HepG2 (cell line): Measurements from ENCODE around the gene NXPH1. TPM values are rescaled to one million over a fixed set of nuclear protein-coding genes. Genes with fewer than 3 reads are reported as not detected.
A peak's percentile ranks its signal among the peaks of the same experiment; 100 is the strongest.

Experiments used
- ARID2 ChIP-seq: sonication (generic); formaldehyde crosslinking; IDR thresholded peaks from 2 replicates; pipeline ENCODE4 v1.8.1; 2022; ENCODE audit warnings: mild to moderate bottlenecking, missing genetic modification reagents, borderline replicate concordance
- CBX2 ChIP-seq, 2 experiments: fragments of 200-600 bp in 1 of 2; sonication (generic); formaldehyde crosslinking in 1 of 2; IDR thresholded peaks; 2 replicates each; pipeline versions ENCODE4 v1.7.0 to v1.8.1; 2018 to 2022; ENCODE audit warnings: low read depth in 2 of 2, low read length in 1 of 2, mild to moderate bottlenecking in 1 of 2, missing genetic modification reagents in 1 of 2
- CEBPB ChIP-seq: IDR thresholded peaks from 2 replicates; pipeline ENCODE4 v1.6.1; 2011; ENCODE audit warnings: low read depth, low read length, improper control_type of control experiment, borderline replicate concordance
- HNRNPL ChIP-seq: fragments of 200-400 bp; formaldehyde crosslinking; IDR thresholded peaks from 2 replicates; pipeline ENCODE4 v1.6.1; 2017; ENCODE audit warnings: mild to moderate bottlenecking, low read depth, low read length
- HOXD1 ChIP-seq: sonication (generic); formaldehyde crosslinking; IDR thresholded peaks from 2 replicates; pipeline ENCODE4 v1.5.0; 2020; ENCODE audit warnings: missing genetic modification reagents
- IKZF5 ChIP-seq: IDR thresholded peaks from 2 replicates; pipeline ENCODE4 v1.6.1; 2018; ENCODE audit warnings: missing genetic modification reagents, mild to moderate bottlenecking, missing compliant biosample characterization
- NBN ChIP-seq: fragments of 450-650 bp; conservative IDR thresholded peaks from 2 replicates; pipeline ENCODE4 v1.6.1; 2017
- NFE2 ChIP-seq: sonication (generic); formaldehyde crosslinking; IDR thresholded peaks from 2 replicates; pipeline ENCODE4 v1.4.0; 2020; ENCODE audit warnings: missing genetic modification reagents
- NONO ChIP-seq, 2 experiments: fragments of 450-650 bp in 1 of 2; sonication (generic) in 1 of 2; formaldehyde crosslinking in 1 of 2; IDR thresholded peaks in 1 of 2; conservative IDR thresholded peaks in 1 of 2; 2 replicates each; pipeline versions ENCODE4 v1.6.1 to v1.8.0; 2017 to 2022; ENCODE audit warnings: mild to moderate bottlenecking in 1 of 2, missing genetic modification reagents in 1 of 2, moderate library complexity in 1 of 2
- POGK ChIP-seq: sonication (generic); formaldehyde crosslinking; conservative IDR thresholded peaks from 2 replicates; pipeline ENCODE4 v1.8.0; 2022; ENCODE audit warnings: mild to moderate bottlenecking, moderate library complexity, missing genetic modification reagents
- POGZ ChIP-seq: sonication (generic); formaldehyde crosslinking; IDR thresholded peaks from 2 replicates; pipeline ENCODE4 v1.4.0; 2020; ENCODE audit warnings: mild to moderate bottlenecking, missing genetic modification reagents
- PRDM15 ChIP-seq: sonication (generic); formaldehyde crosslinking; IDR thresholded peaks from 2 replicates; pipeline ENCODE4 v1.4.0; 2020; ENCODE audit warnings: missing genetic modification reagents
- RBM22 ChIP-seq: fragments of 200-400 bp; formaldehyde crosslinking; optimal IDR thresholded peaks from 2 replicates; pipeline ENCODE3; 2017; ENCODE audit warnings: mild to moderate bottlenecking, low read length, moderate library complexity
- SALL2 ChIP-seq: sonication (generic); formaldehyde crosslinking; IDR thresholded peaks from 2 replicates; pipeline ENCODE4 v1.8.1; 2023; ENCODE audit warnings: mild to moderate bottlenecking, missing genetic modification reagents, inconsistent platforms
- SKI ChIP-seq: fragments of 450-650 bp; IDR thresholded peaks from one replicate; pipeline ENCODE4 v1.6.1; 2018; ENCODE audit warnings: mild to moderate bottlenecking; ENCODE audit not compliant: partially characterized antibody
- STAG1 ChIP-seq: sonication (generic); formaldehyde crosslinking; IDR thresholded peaks from 2 replicates; pipeline ENCODE4 v1.4.0; 2020; ENCODE audit warnings: missing genetic modification reagents
- ZBTB44 ChIP-seq: sonication (generic); formaldehyde crosslinking; IDR thresholded peaks from 2 replicates; pipeline ENCODE4 v1.4.0; 2020; ENCODE audit warnings: missing genetic modification reagents
- ZFP41 ChIP-seq: sonication (generic); formaldehyde crosslinking; IDR thresholded peaks from 2 replicates; pipeline ENCODE4 v1.4.0; 2020; ENCODE audit warnings: mild to moderate bottlenecking, missing genetic modification reagents, borderline replicate concordance
- ZGPAT ChIP-seq: IDR thresholded peaks from 2 replicates; pipeline ENCODE4 v1.6.1; 2016; ENCODE audit warnings: mild to moderate bottlenecking
- polyA plus RNA-seq, 8 experiments: library from polyadenylated mRNA; depleted of rRNA in 3 of 8; stranded (reverse) in 7 of 8; unstranded in 1 of 8; fragments of >200 nt; fragmentation: Illumina TruSeq in 4 of 8; extraction: Trizol in 4 of 8; gene quantifications; 2 replicates each; pipeline versions ENCODE4 v1.2.1 to v1.2.3, GENCODE V29; 2011 to 2016; ENCODE audit warnings: low read depth in 4 of 8, missing spikeins in 1 of 8, mixed read lengths in 1 of 8; ENCODE audit not compliant: insufficient read depth in 1 of 8
- total RNA-seq, 5 experiments: library from RNA; depleted of rRNA; stranded (reverse); fragments of >200 nt; fragmentation: Illumina TruSeq; extraction: Trizol; gene quantifications; 2 replicates each; pipeline ENCODE4 v1.2.3, GENCODE V29; 2016; ENCODE audit warnings: low read depth in 1 of 5

Gene NXPH1
- total and polyA plus RNA-seq, 2 of the 13 experiments (the other 11 are each of a cell fraction or from before 2014, with no cell fraction given): not detected

- TF ChIP-seq ZGPAT (CRISPR knock-in tag): no peak
- peak; percentile 55 for TF ChIP-seq SKI
- no peak for TF ChIP-seq ARID2
- no peak for TF ChIP-seq ZBTB44 (CRISPR knock-in tag)
- TF ChIP-seq NBN: no peak
- TF ChIP-seq IKZF5 (CRISPR knock-in tag): peak; percentile 33; the same call in 1 of the 2 replicates
- TF ChIP-seq NFE2 (CRISPR knock-in tag): no peak
- no peak for TF ChIP-seq NONO (IDR thresholded peaks at IDR 0.05)
- TF ChIP-seq NONO (CRISPR knock-in tag; conservative IDR thresholded peaks at IDR 0.05): 0 out of 2 replicates have a peak, but pooled peaks have one; percentile 21
- 0 out of 2 replicates have a peak, but pooled peaks have one; percentile 27 for TF ChIP-seq POGK (CRISPR knock-in tag)
- TF ChIP-seq HNRNPL: no peak
- no peak for TF ChIP-seq CEBPB
- TF ChIP-seq STAG1: no peak
- no peak for TF ChIP-seq ZFP41
- TF ChIP-seq POGZ (CRISPR knock-in tag): peak; percentile 43; the same call in 1 of the 2 replicates
- TF ChIP-seq PRDM15 (CRISPR knock-in tag): no peak
- TF ChIP-seq CBX2 (IDR thresholded peaks at IDR 0.05; ENCODE audit: low read depth, low read length): no peak
- TF ChIP-seq CBX2 (CRISPR knock-in tag; IDR thresholded peaks at IDR 0.05; ENCODE audit: low read depth): no peak
- TF ChIP-seq HOXD1 (CRISPR knock-in tag): no peak
- no peak for TF ChIP-seq SALL2
- TF ChIP-seq RBM22: no peak
These were observed at the start of gene NXPH1 (continued) for GRCh38 chr7:8433477-8434289.
